ENCODE results near the gene CLNK.

- TF ChIP-seq CTCF (IDR thresholded peaks at IDR 0.05) = no peak
- no peak for TF ChIP-seq POLR2AphosphoS5 (IDR thresholded peaks at IDR 0.05)
- no peak for TF ChIP-seq POLR2A (IDR thresholded peaks at IDR 0.05)
- TF ChIP-seq EP300 (IDR thresholded peaks at IDR 0.05) = no peak
Observed at GRCh38 chr4:10534820-10535219, 149.7 kb downstream of the CLNK start.
